Endothelial cell of umbilical vein (primary cell): ENCODE data around the gene TAF3. TPM values are rescaled to one million over a fixed set of nuclear protein-coding genes. Genes with fewer than 3 reads are reported as not detected.

Experiments
- BruUV-seq: library from RNA; stranded (reverse); fragments of 400-500 nt; replicated peaks from 2 replicates; lab custom pipeline; 2021; lab: Mats Ljungman, UMichigan
- CTCF ChIA-PET: fragments of 300-600, 350-600 bp; sonication (Branson Sonifier 250); formaldehyde crosslinking; loops from one replicate; lab custom pipeline; 2021; ENCODE audit warnings: antibody characterized with exemption, inconsistent platforms; lab: Charles Lee
- POLR2A ChIA-PET: fragments of 300-600, 350-600 bp; sonication (Branson Sonifier 250); formaldehyde crosslinking; loops from one replicate; lab custom pipeline; 2021; ENCODE audit warnings: antibody characterized with exemption, inconsistent platforms; lab: Charles Lee
- DNase-seq: peaks from one replicate; pipeline ENCODE4 v3.0.0-alpha.2; 2011; ENCODE audit warnings: low read depth, low spot score
- FAIRE-seq: peaks from 2 replicates; lab custom pipeline; 2011; peaks lifted over from hg19 to GRCh38; lab: Jason Lieb, UNC
- H2AFZ ChIP-seq: 2 replicates; pipeline ENCODE4 v1.6.0; 2012; ENCODE audit warnings: low read depth, low read length, control low read depth, inconsistent platforms
- H3K27ac ChIP-seq: 2 replicates; pipeline ENCODE4 v1.5.1; 2011; ENCODE audit warnings: low read depth, mild to moderate bottlenecking, control low read depth, low read length, moderate library complexity; ENCODE audit not compliant: insufficient read depth
- H3K27me3 ChIP-seq, 2 experiments: 2 replicates each; pipeline versions ENCODE4 v1.6.0 to v1.6.1; 2011; ENCODE audit warnings: low read length in 2 of 2, mixed read lengths in 1 of 2; ENCODE audit not compliant: control insufficient read depth in 2 of 2, insufficient read depth in 2 of 2
- H3K36me3 ChIP-seq, 2 experiments: 2 replicates in 1 of 2; 3 replicates in 1 of 2; pipeline ENCODE4 v1.5.1; 2011; ENCODE audit warnings: low read length in 2 of 2, mild to moderate bottlenecking in 1 of 2, moderate library complexity in 1 of 2; ENCODE audit not compliant: control insufficient read depth in 2 of 2, insufficient read depth in 2 of 2; ENCODE audit errors: extremely low read depth in 1 of 2
- H3K4me1 ChIP-seq: 3 replicates; pipeline ENCODE4 v1.5.1; 2011; ENCODE audit warnings: mild to moderate bottlenecking, low read length; ENCODE audit not compliant: control insufficient read depth, insufficient read depth; ENCODE audit errors: extremely low read depth
- H3K4me2 ChIP-seq: 2 replicates; pipeline ENCODE4 v1.6.1; 2011; ENCODE audit warnings: low read length, control low read depth, mixed read lengths; ENCODE audit not compliant: insufficient read depth
- H3K4me3 ChIP-seq, 3 experiments: fragments of 200-600 bp in 1 of 3; sonication (generic), shearing (Covaris generic) in 1 of 3; replicated peaks in 1 of 3; 2 replicates each; pipeline ENCODE4 v1.5.1; 2011 to 2016; ENCODE audit warnings: control low read depth in 3 of 3, low read length in 3 of 3, mild to moderate bottlenecking in 2 of 3, inconsistent platforms in 1 of 3, low read depth in 1 of 3, moderate library complexity in 1 of 3; ENCODE audit not compliant: insufficient read depth in 1 of 3
- H3K79me2 ChIP-seq: 2 replicates; pipeline ENCODE4 v1.6.0; 2012; ENCODE audit warnings: low read length, inconsistent platforms; ENCODE audit not compliant: control insufficient read depth, insufficient read depth
- H3K9ac ChIP-seq: replicated peaks from 2 replicates; pipeline ENCODE3; 2011; ENCODE audit warnings: low read length, control low read depth; ENCODE audit not compliant: insufficient read depth; ENCODE audit errors: extremely low read depth
- H3K9me1 ChIP-seq: replicated peaks from 3 replicates; pipeline ENCODE4 v1.6.0; 2011; ENCODE audit warnings: mild to moderate bottlenecking, low read length; ENCODE audit not compliant: control insufficient read depth, insufficient read depth; ENCODE audit errors: extremely low read depth
- H3K9me3 ChIP-seq: replicated peaks from 2 replicates; pipeline ENCODE4 v1.5.1; 2012; ENCODE audit warnings: low read length, inconsistent platforms; ENCODE audit not compliant: control insufficient read depth, insufficient read depth
- H4K20me1 ChIP-seq: replicated peaks from 2 replicates; pipeline ENCODE3; 2011; ENCODE audit warnings: mild to moderate bottlenecking, low read length; ENCODE audit not compliant: control insufficient read depth, insufficient read depth; ENCODE audit errors: extremely low read depth
- CTCF ChIP-seq, 2 donors: IDR thresholded peaks; 1 replicate in 1 of 2; 2 replicates in 1 of 2; pipeline ENCODE4 v1.5.1; 2011; ENCODE audit warnings: low read length in 2 of 2, mild to moderate bottlenecking in 2 of 2, moderate library complexity in 2 of 2, control low read depth in 1 of 2, inconsistent platforms in 1 of 2, low read depth in 1 of 2; ENCODE audit not compliant: insufficient read depth in 1 of 2; ENCODE audit errors: extremely low read depth in 1 of 2
- EZH2 ChIP-seq: IDR thresholded peaks from 2 replicates; pipeline ENCODE4 v1.6.1; 2012; ENCODE audit warnings: borderline replicate concordance, low read depth, mild to moderate bottlenecking, moderate library complexity, low read length, inconsistent platforms; ENCODE audit not compliant: severe bottlenecking
- GATA2 ChIP-seq: IDR thresholded peaks from 2 replicates; pipeline ENCODE4 v1.7.0; 2011; ENCODE audit warnings: low read depth, mild to moderate bottlenecking, moderate library complexity, mixed read lengths, low read length; ENCODE audit not compliant: insufficient read length, insufficient read depth
- MAX ChIP-seq: IDR thresholded peaks from 2 replicates; pipeline ENCODE4 v1.6.1; 2011; ENCODE audit not compliant: insufficient read depth, insufficient read length
- MYC ChIP-seq: IDR thresholded peaks from one replicate; pipeline ENCODE4 v1.6.1; 2011; ENCODE audit warnings: mild to moderate bottlenecking, low read depth, low read length
- POLR2A ChIP-seq: IDR thresholded peaks from 2 replicates; pipeline ENCODE4 v1.6.1; 2012; ENCODE audit warnings: low read depth, mild to moderate bottlenecking, control low read depth, low read length
- dilution Hi-C: fragments of 300-500 bp; cut with MboI; formaldehyde crosslinking; loops from one replicate; pipeline ENCODE4 v1.15.0; 2019; ENCODE audit warnings: low sequenced_read_pairs; ENCODE audit not compliant: extremely low pct_ligation_motif_present
- intact Hi-C: fragments of 100-400 bp; cut with micrococcal nuclease; formaldehyde crosslinking; loops from one replicate; pipeline ENCODE4 v1.10.0; 2022
- polyA plus RNA-seq, 4 experiments: library from polyadenylated mRNA; depleted of rRNA in 3 of 4; stranded (reverse) in 3 of 4; unstranded in 1 of 4; fragments of >200 nt; gene quantifications; 2 replicates each; pipeline versions ENCODE4 v1.2.1 to v1.2.3, GENCODE V29; 2011 to 2012; ENCODE audit warnings: missing spikeins in 1 of 4
- total RNA-seq: library from RNA; stranded (reverse); gene quantifications from 2 replicates; pipeline ENCODE4 v1.2.3, GENCODE V29; 2021

TAF3 gene
- total and polyA plus RNA-seq, 2 donors (not counting 3 experiments of a cell fraction or from before 2014, with no cell fraction given) = 2.4 to 10.5 TPM

GRCh38 chr10:8045726-8046494 is 227.6 kb downstream of the TAF3 start:
- Histone ChIP-seq H3K4me2 (peak overlapping the region; percentile 93), H3K4me3 (peak overlapping the region; percentile 13 to 63 (median 48)), H2AFZ (peak overlapping the region; percentile 75), H3K27me3 (peaks cover 4 to 12% of the 10 kb centered on the region in 2 experiments), H3K36me3 (no peaks in the 10 kb centered on the region), H3K79me2 (peaks cover 25% of the 10 kb centered on the region), H3K4me1 (peaks cover 61% of the 10 kb centered on the region), H3K9me3 (no peaks in the 10 kb centered on the region), H3K9me1 (no peaks in the 10 kb centered on the region), H3K9ac (peak overlapping the region; percentile 48), H3K27ac (peak overlapping the region; percentile 25), H4K20me1 (no peaks in the 10 kb centered on the region)
- BruUV-seq = no TSS peak
- TF ChIP-seq EZH2 (no peak), GATA2 (peak; percentile 8), MYC (no peak), MAX (no peak), CTCF (IDR thresholded peaks at IDR 0.05; ENCODE audit: extremely low read depth in 1 of 2, insufficient read depth in 1 of 2, low read depth in 1 of 2, low read length in 2 of 2) (no peak), POLR2A (peak; percentile 35)
- dilution Hi-C loops = no loop called here
- DNase-seq = peak; percentile 52
- ChIA-PET CTCF (interaction anchor here (0.6 to 1.7 kb wide), 6 partner anchors 19 to 427 kb away, joined by 3 to 5 read pairs (median 3); no protein-coding TSS in a partner anchor), POLR2A (interaction anchor here (1.2 kb wide), 1 partner anchor 8 kb away, joined by 3 read pairs; the partner anchor contains the start of gene GATA3)
- peak; percentile 64 for FAIRE-seq
- intact Hi-C loops = no loop called here
